CD14-positive monocyte (primary cell): Measurements from ENCODE around the gene DPH6. TPM values are rescaled to one million over a fixed set of nuclear protein-coding genes. Genes with fewer than 3 reads are reported as not detected.

Source experiments
- DNase-seq, 3 donors: peaks; one replicate each; pipeline ENCODE4 v3.0.0-alpha.2; 2011 to 2022
- H2AFZ ChIP-seq: 2 replicates; pipeline ENCODE4 v1.6.0; 2012; ENCODE audit warnings: mild to moderate bottlenecking, low read depth, low read length, inconsistent platforms; ENCODE audit not compliant: insufficient read depth, poor library complexity, severe bottlenecking
- H3K27ac ChIP-seq, 2 donors: 1 replicate in 1 of 2; 2 replicates in 1 of 2; pipeline ENCODE4 v1.5.1; 2012 to 2013; ENCODE audit warnings: low read length in 2 of 2, control low read depth in 1 of 2, inconsistent platforms in 1 of 2, low read depth in 1 of 2, mild to moderate bottlenecking in 1 of 2
- H3K27me3 ChIP-seq, 2 donors: one replicate each; pipeline versions ENCODE4 v1.6.0 to v1.6.1; 2011 to 2013; ENCODE audit warnings: low read length in 2 of 2; ENCODE audit not compliant: control insufficient read depth in 2 of 2, insufficient read depth in 2 of 2
- H3K36me3 ChIP-seq, 2 donors: replicated peaks in 1 of 2; 1 replicate in 1 of 2; 2 replicates in 1 of 2; pipeline versions ENCODE4 v1.5.1 to v1.6.1; 2012 to 2013; ENCODE audit warnings: low read length in 2 of 2, control low read depth in 1 of 2, inconsistent platforms in 1 of 2, mild to moderate bottlenecking in 1 of 2; ENCODE audit not compliant: insufficient read depth in 2 of 2, control insufficient read depth in 1 of 2
- H3K4me1 ChIP-seq, 2 donors: 1 replicate in 1 of 2; 2 replicates in 1 of 2; pipeline versions ENCODE4 v1.5.1 to v1.6.1; 2012 to 2013; ENCODE audit warnings: low read length in 2 of 2, control low read depth in 1 of 2, inconsistent platforms in 1 of 2, mild to moderate bottlenecking in 1 of 2, moderate library complexity in 1 of 2; ENCODE audit not compliant: insufficient read depth in 2 of 2, control insufficient read depth in 1 of 2
- H3K4me2 ChIP-seq: replicated peaks from 2 replicates; pipeline ENCODE3; 2012; ENCODE audit warnings: low read length, moderate library complexity, mild to moderate bottlenecking; ENCODE audit not compliant: poor library complexity, severe bottlenecking; ENCODE audit errors: extremely low read depth
- H3K4me3 ChIP-seq, 3 experiments: fragments of 200-600 bp in 1 of 3; sonication (generic) in 1 of 3; replicated peaks in 1 of 3; 1 replicate in 2 of 3; 2 replicates in 1 of 3; pipeline ENCODE4 v1.5.1; 2011 to 2013; ENCODE audit warnings: low read length in 3 of 3, mild to moderate bottlenecking in 3 of 3, control low read depth in 2 of 3, low read depth in 2 of 3, inconsistent platforms in 1 of 3, moderate library complexity in 1 of 3
- H3K79me2 ChIP-seq: 2 replicates; pipeline ENCODE4 v1.6.0; 2012; ENCODE audit warnings: mild to moderate bottlenecking, control low read depth, inconsistent platforms, low read length, moderate library complexity; ENCODE audit not compliant: insufficient read depth
- H3K9ac ChIP-seq: 2 replicates; pipeline ENCODE4 v1.6.0; 2017; ENCODE audit warnings: low read length, mild to moderate bottlenecking; ENCODE audit not compliant: insufficient read depth, poor library complexity, severe bottlenecking
- H3K9me3 ChIP-seq, 2 donors: replicated peaks in 1 of 2; 1 replicate in 1 of 2; 2 replicates in 1 of 2; pipeline versions ENCODE4 v1.5.1 to v1.6.1; 2012 to 2013; ENCODE audit warnings: low read length in 2 of 2, control low read depth in 1 of 2; ENCODE audit not compliant: control insufficient read depth in 1 of 2, insufficient read depth in 1 of 2
- H4K20me1 ChIP-seq: 2 replicates; pipeline ENCODE4 v1.6.0; 2012; ENCODE audit warnings: mild to moderate bottlenecking, low read length, control low read depth, moderate library complexity; ENCODE audit not compliant: insufficient read depth
- H3K27ac Mint-ChIP-seq, 7 donors: one replicate each; pipeline ENCODE4 v1.8.0; 2020; ENCODE audit warnings: mild to moderate bottlenecking in 7 of 7, mixed read lengths in 7 of 7, moderate library complexity in 6 of 7, inconsistent platforms in 2 of 7
- H3K27me3 Mint-ChIP-seq, 3 donors: one replicate each; pipeline ENCODE4 v1.8.0; 2021 to 2022; ENCODE audit warnings: low read depth in 3 of 3, mild to moderate bottlenecking in 3 of 3, mixed read lengths in 3 of 3, moderate library complexity in 3 of 3, inconsistent platforms in 1 of 3
- H3K36me3 Mint-ChIP-seq, 2 donors: one replicate each; pipeline ENCODE4 v1.8.0; 2020; ENCODE audit warnings: mixed read lengths in 2 of 2, inconsistent platforms in 1 of 2, mild to moderate bottlenecking in 1 of 2
- H3K4me1 Mint-ChIP-seq: one replicate; pipeline ENCODE4 v1.8.0; 2020; ENCODE audit warnings: mild to moderate bottlenecking, mixed read lengths
- H3K4me3 Mint-ChIP-seq, 2 donors: one replicate each; pipeline ENCODE4 v1.8.0; 2020; ENCODE audit warnings: mild to moderate bottlenecking in 2 of 2, mixed read lengths in 2 of 2, moderate library complexity in 1 of 2
- H3K9me3 Mint-ChIP-seq, 7 donors: one replicate each; pipeline ENCODE4 v1.8.0; 2020 to 2022; ENCODE audit warnings: mixed read lengths in 7 of 7, mild to moderate bottlenecking in 6 of 7, moderate library complexity in 6 of 7, inconsistent platforms in 2 of 7
- CTCF ChIP-seq: fragments of 200-600 bp; IDR thresholded peaks from one replicate; pipeline ENCODE4 v1.8.0; 2022; ENCODE audit warnings: antibody characterized with exemption, mild to moderate bottlenecking
- WGBS: methylation state at CpG from one replicate; pipeline ENCODE4 v1.1.5; 2013; ENCODE audit warnings: missing lambda C conversion rate; ENCODE audit not compliant: insufficient coverage; 5-methylcytosine and 5-hydroxymethylcytosine counted together
- intact Hi-C, 2 donors: fragments of 100-400 bp; cut with micrococcal nuclease; formaldehyde crosslinking; loops; one replicate each; pipeline versions ENCODE4 v1.15.0 to v1.15.1; 2023
- polyA plus RNA-seq, 3 donors: library from polyadenylated mRNA; depleted of rRNA in 1 of 3; unstranded in 2 of 3; stranded (reverse) in 1 of 3; fragments of 300-500 nt in 2 of 3; fragments of >200 nt in 1 of 3; fragmentation: Illumina TruSeq in 2 of 3; gene quantifications; 1 replicate in 2 of 3; 2 replicates in 1 of 3; pipeline ENCODE4 v1.2.3, GENCODE V29; 2012 to 2021

DPH6 gene
- polyA plus RNA-seq, 3 donors = 7.6 to 18.2 (median 13.6) TPM

- H3K4me2 ChIP-seq = peak overlapping the region; percentile 76
- no peaks in the 10 kb centered on the region for H4K20me1 ChIP-seq
- TF ChIP-seq CTCF = no peak
- H3K9me3 ChIP-seq = no peaks in the 10 kb centered on the region
- Mint-ChIP-seq H3K4me3 (peak overlapping the region; percentile 90 to 98), H3K27ac (peak overlapping the region; percentile 90 to 97 (median 95)), H3K36me3 (peaks cover 0 to 3% of the 10 kb centered on the region in 2 donors), H3K9me3 (no peaks in the 10 kb centered on the region), H3K27me3 (peaks cover 0 to 3% (median 0%) of the 10 kb centered on the region in 3 donors), H3K4me1 (peaks cover 19% of the 10 kb centered on the region)
- no peaks in the 10 kb centered on the region for H3K27me3 ChIP-seq
- H3K4me1 ChIP-seq = peaks cover 13 to 14% of the 10 kb centered on the region in 2 donors
- H2AFZ ChIP-seq = peak overlapping the region; percentile 87
- 0% methylated on average over 10 of the region's 15 CpGs for WGBS
- H3K27ac ChIP-seq = peak overlapping the region; percentile 89 to 95
- peak overlapping the region; percentile 97 for H3K9ac ChIP-seq
- peak overlapping the region; percentile 50 to 88 (median 85) for H3K4me3 ChIP-seq
- no peaks in the 10 kb centered on the region for H3K79me2 ChIP-seq
- no peaks in the 10 kb centered on the region for H3K36me3 ChIP-seq
- peak in 2 of 3 donors; percentile 8 to 17 for DNase-seq
- intact Hi-C loops = no loop called here
Observed at GRCh38 chr15:35545316-35545823, 595 bp downstream of the DPH6 start.

GRCh38 chr15:35540885-35541284, 5.1 kb downstream of the DPH6 start:
- Histone ChIP-seq H3K4me3 (no peak overlapping the region), H3K4me1 (peaks cover 8% of the 10 kb centered on the region in 2 donors), H2AFZ (no peak overlapping the region), H3K27me3 (no peaks in the 10 kb centered on the region), H3K9me3 (no peaks in the 10 kb centered on the region), H3K9ac (no peak overlapping the region), H3K27ac (no peak overlapping the region), H3K36me3 (peaks cover 0 to 6% of the 10 kb centered on the region in 2 donors), H3K79me2 (no peaks in the 10 kb centered on the region), H3K4me2 (no peak overlapping the region), H4K20me1 (no peaks in the 10 kb centered on the region)
- Mint-ChIP-seq H3K36me3 (peaks cover 8 to 9% of the 10 kb centered on the region in 2 donors), H3K4me3 (no peak overlapping the region), H3K4me1 (peaks cover 12% of the 10 kb centered on the region), H3K27ac (no peak overlapping the region), H3K9me3 (no peaks in the 10 kb centered on the region), H3K27me3 (no peaks in the 10 kb centered on the region)
- 80% methylated on average over 1 of the region's 1 CpG for WGBS
- intact Hi-C loops = no loop called here
- TF ChIP-seq CTCF = no peak
- DNase-seq = no peak
